GM11168 (cell line): Measurements from ENCODE around the gene TUBA4B.

Source experiments
- in situ Hi-C: fragments of 300-500 bp; cut with MboI; formaldehyde crosslinking; loops from one replicate; pipeline ENCODE4 v1.12.0; 2022; ENCODE audit warnings: low sequenced_read_pairs; ENCODE audit not compliant: unreplicated experiment

Gene TUBA4B

DNA sequence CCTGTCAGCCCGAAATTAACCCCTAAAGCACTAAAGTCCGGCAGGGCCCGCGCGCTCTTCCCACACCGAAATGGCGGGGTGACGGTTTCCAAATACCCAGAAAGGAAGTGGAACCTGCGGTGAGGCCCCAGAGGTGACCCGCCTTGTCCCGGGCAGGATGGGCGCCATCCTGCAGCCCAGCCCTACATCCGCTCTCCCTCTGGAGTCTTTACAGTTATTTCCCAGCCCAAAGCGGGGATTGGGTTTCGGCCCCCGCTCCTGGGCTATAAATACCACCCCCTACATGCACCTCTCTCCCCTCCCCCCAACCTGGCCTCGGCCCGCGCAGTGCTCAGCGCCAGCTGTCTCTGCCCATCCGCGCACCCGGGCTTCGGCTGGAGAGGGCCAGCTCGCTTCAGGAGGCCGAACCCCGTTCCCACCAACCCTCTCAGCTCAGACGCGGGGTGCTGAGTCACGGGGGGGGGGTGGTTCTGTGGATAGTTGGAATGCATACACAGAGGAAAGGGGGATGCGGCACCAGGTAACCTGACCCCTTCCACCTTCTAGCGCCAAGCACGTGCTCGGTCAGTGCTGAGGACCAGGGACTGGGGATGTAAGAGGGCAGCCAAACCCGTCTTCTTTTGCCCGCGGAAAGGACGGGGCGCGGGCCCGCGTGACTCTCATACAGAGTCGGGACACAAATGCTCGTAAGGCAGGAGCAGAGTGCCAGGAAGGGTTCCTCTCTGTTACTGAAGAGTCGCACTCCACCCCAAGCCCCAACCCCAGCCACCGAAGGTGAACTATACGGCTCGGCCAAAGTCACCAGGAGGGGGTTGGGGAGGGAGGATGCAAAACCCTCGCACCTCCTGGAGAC lies at the start of gene TUBA4B:
TSS of gene TUBA4B (plus strand) at position 344 of the 853 bp plus-strand sequence. CDS start at position 509, 165 bp downstream.
- in situ Hi-C loops = no loop called here

DNA sequence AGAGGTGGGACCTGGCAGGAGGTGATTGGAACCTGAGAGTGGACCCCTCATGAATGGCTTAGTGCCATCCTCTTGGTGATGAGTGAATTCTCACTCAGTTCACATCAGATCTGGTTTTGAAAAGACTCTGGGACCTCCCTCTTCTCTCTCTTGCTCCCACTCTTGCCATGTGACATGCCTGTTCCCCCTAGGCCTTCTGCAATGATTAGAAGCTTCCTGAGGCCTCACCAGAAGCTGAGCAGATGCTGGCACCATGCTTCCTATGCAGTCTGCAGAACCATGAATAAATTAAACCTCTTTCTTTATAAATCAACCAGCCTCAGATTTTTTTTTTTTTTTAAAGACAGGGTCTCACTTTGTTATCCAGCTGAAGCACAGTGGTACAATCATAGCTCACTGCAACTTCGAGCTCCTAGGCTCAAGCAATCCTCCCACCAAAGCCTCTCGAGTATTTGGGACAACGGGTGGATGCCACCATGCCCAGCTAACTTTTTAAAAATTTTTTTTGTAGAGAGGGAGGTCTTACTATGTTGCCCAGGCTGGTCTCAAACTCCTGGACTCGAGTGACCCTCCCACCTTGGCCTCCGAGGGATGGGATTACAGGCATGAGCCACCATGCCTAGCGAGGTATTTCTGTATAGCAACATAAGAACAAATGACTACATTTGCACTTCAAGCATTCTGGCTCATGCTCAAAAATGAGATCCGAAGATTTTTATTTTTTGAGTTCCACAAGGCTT lies 48.4 kb upstream of the TUBA4B start:
- in situ Hi-C loops = no loop called here

DNA sequence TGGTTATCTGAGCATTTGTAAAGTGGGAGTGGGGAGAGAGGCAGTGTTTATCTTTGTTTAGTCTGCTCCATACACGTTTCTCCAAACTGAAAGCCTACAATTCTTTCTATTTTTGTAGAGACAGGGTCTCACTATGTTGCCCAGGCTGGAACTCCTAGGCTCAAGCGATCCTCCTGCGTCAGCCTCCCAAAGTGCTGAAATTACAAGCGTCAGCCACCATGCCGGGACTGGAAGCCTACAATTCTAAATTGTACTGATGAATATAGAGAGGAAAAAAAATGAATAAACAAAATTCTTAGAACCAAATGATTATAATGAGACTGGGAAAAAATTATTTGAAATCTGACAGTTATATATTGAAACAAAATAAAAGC lies 47.9 kb upstream of the TUBA4B start:
- in situ Hi-C loops = no loop called here

DNA sequence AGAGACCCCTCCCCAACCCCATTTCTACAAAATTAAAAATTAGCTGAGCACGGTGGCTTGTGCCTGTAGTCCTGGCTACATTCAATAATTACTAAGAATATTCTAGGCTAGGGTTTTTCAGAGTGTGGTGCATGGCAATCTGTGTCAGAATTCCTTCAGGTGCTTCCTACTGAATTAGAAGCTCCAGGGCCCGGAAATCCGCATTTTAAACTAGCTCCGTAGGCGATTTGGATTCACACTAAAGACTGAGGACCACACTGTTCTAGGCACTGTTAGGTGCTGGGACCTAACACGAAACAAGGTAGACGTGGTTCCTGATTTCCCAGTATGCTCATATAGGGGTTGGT lies 47.1 kb upstream of the TUBA4B start:
- in situ Hi-C loops = no loop called here

DNA sequence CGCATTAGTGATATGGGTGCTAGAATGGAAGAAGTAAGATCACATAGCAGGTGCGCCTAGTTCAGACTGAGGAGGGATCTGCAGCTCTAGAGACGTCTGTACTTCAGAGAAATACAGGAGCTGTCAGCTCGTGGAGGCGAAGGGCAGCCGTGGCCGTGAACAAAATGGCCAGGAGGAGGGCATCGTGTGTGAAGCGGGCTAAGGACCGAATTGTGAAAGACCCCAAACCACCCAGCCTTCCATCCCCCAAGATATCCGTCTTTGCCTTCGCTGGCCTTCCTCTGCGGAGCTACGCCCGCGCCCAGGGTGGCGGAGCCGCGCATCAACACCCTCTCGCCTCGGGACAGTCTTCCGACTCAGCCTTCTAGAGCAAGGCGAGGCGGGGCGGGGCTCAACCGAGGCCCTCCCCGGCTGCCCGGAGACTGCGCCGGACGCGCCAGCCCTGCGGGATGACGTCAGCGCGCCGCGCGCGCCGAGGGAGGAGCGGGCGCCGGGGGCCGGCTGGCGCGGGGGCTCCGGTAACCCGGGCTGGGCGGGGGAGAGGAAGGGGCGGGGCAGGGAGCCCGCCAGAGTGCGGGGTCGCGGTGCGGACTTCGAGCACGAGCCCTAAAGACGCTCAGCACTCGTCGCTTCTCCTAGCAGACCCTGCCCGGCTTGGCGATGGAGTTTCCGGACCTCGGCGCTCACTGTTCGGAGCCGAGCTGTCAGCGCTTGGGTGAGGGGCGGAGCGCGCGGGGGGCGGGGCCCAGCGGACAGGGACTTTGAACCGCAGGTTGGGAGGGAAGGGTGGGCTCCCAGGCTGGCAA lies 46.5 kb upstream of the TUBA4B start, which contains the start of gene ZFAND2B:
TSS of gene ZFAND2B (plus strand) at position 455 of the 806 bp plus-strand sequence. CDS start at position 661, 206 bp downstream.
- in situ Hi-C loops = no loop called here

DNA sequence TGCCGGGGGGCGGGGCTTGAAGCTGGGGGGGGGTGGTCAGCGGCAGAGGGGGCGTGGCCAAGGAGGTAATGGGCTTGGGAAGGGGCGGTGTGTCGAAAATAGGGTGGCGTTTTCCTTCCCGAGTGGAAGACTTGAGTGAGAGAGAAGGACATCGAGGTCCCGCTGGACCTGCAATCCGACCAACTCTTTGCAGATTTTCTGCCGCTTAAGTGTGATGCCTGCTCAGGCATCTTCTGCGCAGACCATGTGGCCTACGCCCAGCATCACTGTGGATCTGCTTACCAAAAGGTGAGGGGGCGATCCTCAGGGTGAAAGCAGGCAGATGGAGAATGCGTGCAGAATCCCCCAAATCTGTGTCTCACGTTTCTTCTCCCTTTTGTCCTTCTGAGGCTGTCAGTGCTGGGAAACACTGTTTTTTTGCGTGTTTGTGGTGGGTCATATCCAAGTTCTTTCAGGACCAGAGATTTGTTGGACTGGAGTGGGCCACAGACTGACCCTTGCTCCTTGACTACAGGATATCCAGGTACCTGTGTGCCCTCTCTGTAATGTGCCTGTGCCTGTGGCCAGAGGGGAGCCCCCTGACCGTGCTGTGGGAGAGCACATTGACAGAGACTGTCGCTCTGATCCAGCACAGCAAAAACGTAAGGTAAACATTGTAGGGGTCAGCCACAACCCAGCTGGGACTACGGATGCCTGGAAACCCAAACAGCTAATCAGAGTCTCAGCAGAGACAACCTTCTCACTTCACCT lies 45.7 kb upstream of the TUBA4B start:
- in situ Hi-C loops = no loop called here

DNA sequence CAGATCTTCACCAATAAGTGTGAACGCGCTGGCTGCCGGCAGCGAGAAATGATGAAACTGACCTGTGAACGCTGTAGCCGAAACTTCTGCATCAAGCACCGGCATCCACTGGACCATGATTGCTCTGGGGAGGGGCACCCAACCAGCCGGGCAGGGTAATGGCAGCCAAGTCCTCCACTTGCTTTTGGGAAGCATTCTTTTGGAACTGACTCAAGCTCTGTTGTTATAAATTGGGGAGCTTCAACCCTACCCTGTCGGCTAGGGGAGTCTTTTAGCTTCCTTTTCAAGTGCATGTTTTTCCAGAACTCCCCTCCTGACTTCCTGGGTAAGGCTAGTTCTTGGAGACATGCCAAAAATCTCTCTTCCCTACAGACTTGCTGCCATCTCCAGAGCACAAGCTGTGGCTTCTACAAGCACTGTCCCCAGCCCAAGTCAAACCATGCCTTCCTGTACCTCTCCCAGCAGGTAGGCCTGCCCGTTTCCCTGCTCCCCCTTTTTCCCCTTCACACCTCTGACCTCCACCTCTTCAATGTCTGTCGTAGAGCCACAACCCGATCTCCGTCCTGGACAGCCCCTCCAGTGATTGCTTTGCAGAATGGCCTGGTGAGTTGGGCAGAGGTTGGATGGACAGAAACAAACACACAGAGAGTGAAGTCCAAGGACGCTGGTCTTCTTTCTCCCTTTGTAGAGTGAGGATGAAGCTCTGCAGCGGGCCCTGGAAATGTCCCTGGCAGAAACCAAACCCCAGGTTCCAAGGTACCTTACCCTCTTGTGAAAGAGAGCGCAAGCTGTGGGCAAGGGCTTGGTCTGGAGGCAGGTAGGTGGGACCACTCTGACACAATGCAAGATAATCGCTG lies 44.9 kb upstream of the TUBA4B start:
- in situ Hi-C loops = no loop called here

DNA sequence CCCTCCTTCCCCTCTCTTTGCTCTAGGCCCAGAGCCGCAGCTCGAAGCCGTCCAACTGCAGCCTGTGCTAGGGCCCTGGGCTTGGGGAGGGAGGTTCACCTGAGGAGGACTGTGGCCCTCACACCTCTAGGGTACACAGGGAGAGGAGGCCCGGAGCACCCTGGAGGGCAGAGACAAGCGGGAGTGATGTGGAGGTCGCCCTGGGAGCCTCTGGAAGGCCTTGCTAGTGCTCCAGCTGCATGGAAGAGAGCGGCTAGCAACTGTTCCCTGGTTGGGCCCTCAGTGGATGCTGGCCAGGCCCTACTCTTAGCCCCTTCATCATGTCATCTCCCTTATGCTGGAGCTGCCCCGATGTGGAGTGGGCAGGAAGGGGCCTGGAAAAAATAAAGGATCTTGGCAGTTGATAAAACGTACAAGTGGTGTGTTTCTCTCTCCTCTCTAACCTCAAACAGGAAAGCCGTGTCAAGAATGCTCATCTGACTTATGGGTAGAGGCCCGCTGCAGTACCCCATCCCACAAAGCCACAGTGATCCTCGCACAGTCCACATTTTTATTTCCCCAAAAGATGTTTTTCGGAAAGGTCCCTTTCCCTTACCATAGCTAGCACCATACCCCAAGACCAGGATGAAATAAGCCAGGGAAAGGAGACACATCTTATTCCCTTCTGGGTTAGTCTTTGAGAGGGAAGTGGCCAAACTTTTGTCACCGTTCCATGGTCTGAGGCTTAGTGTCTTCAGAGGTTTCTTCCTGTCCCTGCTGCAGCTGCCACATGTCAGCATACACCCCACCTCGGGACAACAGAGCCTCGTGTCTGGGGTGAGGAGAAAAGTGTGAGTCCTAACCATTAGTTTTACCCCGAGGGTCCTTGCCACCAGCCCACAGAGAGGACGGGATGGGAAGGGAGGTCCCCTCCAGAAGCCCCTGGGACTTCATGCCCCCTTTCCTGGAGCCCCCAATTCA lies 43.5 kb upstream of the TUBA4B start:
- in situ Hi-C loops = no loop called here

DNA sequence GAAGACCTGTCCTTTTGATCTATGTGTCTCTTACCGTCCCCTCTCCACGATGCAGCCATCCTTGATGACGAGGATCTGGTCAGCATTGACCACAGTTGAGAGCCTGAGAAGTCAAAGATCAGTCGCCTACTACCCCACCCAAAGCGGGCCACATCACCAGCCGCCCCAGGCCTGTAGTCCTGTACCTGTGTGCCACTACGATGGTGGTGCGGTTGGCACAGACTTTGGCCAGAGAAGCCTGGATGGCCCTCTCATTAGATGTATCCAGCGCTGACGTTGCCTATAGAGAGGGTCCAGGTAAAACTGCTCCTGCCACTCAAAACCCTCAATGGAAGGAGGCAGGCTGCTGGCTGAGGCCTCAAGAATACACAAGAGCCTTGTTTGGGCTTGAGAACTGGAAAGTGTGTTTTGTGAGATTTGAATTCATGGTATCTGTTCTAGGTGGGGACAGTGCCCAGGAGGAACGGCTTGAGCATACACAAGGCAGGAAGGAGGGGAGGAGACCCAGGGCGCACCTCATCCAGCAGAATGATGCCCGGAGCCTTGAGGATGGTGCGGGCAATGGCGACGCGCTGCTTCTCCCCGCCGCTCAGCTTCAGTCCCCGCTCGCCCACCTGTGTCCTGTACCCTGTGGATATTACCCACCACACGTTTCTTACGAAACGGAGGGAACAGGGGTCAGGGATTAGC lies 42.7 kb upstream of the TUBA4B start:
- in situ Hi-C loops = no loop called here

DNA sequence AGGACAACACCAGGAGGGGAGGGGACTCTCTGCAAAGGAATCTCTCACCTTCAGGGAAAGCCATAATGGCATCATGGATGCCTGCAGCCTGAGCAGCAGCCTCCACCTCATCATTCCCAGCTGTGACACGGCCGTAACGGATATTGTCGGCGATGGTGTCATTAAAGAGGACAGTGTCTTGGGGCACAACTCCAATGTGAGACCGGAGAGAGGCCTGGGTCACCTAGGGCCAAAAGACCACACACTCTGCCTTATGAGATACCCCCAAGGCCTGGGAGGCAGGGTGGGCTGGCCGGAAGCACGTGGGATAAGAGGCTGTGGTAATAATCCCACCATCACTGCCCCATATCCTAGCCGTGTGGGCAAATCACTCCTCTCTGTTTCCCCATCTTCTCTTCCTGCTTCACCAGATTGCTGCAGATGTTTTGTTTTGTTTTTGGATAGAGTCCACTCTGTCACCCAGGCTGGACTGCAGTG lies 42.1 kb upstream of the TUBA4B start:
- in situ Hi-C loops = no loop called here

DNA sequence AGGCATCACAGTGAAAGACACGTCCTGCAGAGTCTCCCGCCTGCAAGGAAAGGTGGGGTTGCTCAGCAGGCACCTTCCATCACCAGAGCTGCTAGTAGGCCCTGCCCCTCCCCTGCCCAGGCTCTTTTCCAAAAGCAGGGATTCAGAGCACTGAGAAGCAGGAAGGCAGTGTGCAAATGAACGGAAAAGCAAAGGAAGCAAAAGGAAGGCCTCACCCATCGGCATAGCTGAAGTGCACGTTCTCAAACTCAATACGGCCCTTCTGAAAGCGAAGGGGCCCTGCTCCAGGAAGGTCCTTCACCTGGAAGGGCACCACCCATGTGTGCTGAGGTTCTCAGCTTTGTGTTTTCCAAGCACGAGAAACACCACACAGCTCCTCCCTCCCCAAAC lies 40.0 kb upstream of the TUBA4B start:
- in situ Hi-C loops = no loop called here

DNA sequence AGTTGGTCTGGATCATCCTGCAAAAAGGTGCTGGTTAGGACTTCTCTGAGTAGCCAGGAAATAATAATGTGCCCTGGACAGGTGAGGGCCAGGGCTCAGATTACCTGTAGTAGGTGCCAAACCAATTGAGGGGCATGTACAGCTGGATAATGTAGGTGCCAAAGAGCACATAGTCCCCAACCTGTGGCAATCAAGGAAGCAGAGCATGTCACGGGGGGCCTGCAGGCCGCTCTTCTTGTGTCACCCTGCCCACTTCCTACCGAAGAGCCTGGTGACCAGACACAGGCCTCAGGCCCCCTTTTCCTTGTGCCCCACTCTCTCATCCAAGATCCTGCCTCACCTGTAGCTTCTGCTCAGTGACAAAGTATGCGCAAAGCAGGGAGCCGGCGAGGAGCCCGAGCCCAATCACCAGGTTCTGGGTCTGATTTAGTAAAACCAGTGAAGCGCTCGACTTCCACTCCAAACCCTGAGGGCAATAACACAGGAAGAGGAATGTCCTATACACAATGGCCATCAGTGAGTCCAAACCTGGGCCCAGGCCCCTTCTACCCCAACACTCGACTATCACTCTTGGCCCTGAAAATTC lies 39.5 kb upstream of the TUBA4B start:
- in situ Hi-C loops = no loop called here

DNA sequence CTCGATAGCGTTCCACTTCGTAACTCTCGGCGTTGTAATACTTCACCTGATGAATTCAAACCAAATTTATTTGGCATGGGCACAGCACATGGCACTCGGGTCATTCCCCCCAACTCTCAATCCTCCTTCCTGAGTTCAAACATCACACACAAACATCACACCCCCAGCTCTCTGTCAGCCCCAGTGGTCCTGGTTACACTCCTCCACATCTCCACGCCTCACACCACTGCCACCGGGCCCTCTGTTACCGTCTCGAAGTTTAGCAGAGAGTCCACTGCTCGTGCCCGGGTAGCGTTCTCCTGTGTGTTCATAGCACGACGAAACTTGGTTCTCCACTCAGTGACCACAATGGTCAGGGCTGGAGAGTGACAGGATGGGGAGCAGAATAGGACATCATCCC lies 38.9 kb upstream of the TUBA4B start:
- in situ Hi-C loops = no loop called here

DNA sequence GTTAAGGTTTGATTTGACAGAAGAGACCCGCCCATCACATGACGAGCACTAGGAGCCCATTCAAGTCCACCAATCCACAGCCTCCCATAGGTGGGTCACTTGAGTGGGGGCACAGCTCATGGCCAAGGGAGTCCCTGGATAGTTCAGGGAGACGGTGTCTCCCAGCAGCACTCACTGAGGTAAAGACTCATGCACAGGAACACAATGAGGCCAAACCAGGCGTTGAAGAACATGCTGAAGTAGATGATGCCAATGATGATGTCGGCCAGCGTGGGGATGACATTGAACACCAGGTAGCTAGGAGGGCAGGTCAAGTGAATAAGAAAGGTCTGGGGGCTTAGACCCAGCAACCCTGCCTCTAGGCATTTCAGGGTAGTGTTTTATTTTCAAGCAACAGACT lies 38.3 kb upstream of the TUBA4B start:
- in situ Hi-C loops = no loop called here

DNA sequence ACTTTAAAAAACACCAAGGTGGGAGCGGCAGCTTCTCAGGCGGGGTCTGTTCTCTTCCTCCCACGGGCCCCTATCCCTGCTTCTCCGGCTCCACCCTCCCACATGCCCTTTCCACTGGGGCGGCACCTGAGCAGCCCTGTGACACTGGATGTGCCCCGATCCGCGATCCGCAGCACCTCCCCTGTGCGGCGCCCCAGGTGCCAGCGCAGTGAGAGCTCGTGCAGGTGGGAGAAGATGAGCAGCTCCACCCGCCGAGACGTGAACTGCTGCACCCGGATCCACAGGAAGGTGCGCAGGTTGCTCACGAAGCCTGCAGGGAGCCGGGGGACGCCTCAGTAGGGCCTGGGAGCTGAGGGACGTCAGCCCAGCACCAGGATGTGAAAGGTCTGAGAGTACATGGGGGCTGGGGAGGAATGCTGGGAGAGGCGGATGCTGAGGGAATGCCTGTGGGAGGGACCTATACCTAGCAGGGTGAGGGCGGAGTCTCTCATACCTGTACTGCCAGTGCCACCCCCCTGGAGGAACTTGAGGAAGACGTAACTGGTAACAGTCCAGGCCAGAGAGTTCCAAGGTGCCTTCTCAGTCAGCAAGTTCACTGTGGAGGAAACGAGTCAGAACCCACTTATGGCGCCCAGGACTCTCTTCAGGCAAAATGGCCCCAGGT lies 37.0 kb upstream of the TUBA4B start:
- in situ Hi-C loops = no loop called here

DNA sequence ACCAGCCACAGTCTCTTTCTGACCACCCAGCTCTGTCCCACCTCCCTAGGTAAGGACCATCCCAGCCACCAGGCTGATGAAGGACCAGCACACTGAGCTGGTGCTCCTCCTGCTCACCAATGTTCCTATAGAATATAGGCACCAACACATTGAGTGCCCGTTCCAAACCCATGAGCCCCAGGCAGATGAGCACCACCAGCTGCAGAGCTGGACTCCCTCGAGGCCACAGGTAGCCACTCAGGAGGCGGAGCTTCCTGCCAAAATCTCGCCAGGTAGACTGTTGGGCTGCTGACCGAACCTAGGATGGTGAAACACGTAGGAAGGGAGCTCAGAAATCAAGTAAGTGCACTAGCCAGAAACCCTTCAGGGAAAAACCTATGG lies 36.5 kb upstream of the TUBA4B start:
- in situ Hi-C loops = no loop called here
